ENCODE results near the gene CENPT.

The CENPT gene

DNA sequence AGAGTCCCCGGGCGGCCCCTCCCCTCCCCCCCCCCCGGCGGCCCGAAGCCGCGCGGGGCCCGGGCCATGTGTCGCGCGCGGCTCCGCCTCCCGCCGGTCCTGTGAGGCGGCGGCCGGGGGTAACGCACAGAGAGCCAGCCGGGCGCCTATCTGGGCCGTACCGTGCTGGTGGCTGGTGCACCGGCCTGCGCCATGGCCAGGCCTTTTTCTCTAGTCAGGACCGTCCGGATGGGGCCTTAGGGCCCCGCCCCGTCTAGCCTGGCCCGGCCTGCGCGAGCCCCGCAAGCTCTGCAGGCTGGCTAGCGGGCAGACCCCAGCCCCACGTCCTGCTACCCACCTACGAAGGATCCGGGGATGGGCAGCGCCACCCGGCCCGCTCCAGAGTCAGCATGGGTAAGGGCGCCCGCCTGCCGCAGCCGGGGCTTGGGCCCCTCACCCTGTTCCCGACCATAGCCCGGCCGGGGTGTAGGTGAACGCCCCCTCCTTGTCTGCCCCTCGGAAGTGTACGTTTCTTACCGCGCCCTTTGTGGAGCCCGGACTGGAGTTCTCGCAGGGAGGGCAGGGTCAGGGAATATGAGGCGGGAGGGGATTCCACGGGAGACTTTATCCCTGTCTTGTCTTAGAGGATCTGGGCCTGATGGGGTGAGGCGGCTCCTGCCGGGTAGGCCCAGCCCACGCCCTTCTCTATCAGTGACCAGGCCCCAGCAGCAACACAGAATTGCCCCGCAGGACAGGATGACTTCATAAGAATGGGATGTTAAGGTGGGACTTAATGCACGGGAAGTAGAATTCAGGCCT lies at the start of gene CENPT:
Gene CENPT (minus strand): TSS at position 630 of the 798 bp plus-strand sequence. CDS start 13,834 bp downstream, outside the sequence.
- Mint-ChIP-seq H3K4me1 (peaks cover 44% of the 10 kb centered on the region), H3K27ac (peak within 1 kb of the TSS; percentile 94), H3K4me3 (peak within 1 kb of the TSS; percentile 94), H3K27me3 (no peaks in the 10 kb centered on the region), H3K9me3 (no peaks in the 10 kb centered on the region), H3K36me3 (no peaks in the 10 kb centered on the region)

DNA sequence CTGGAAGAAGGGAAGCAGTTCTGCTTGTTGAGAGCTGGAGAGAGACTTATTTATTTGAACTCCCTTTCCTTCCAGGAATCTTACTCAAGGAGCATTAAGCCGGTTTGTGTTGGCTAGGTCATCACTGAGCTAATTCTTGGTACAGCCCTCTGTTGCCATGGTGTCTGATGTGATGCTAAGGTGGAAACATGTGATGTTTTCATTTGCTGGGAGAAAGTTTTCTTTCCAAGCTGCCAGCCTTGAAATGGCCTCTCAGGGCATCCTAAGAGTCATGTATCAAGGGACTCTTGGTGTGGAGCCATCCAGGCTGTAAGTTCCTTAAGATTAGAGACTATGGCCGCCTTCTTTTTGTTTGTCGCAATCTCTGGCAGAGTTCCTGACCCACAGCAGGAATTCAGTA lies 49.7 kb upstream of the CENPT start:
- Mint-ChIP-seq H3K4me3 (no peak overlapping the region), H3K27ac (no peak overlapping the region), H3K36me3 (no peaks in the 10 kb centered on the region), H3K4me1 (peaks cover 58% of the 10 kb centered on the region), H3K27me3 (no peaks in the 10 kb centered on the region), H3K9me3 (no peaks in the 10 kb centered on the region)

- H3K27me3 Mint-ChIP-seq: no peaks in the 10 kb centered on the region
- no peaks in the 10 kb centered on the region for H3K9me3 Mint-ChIP-seq
- H3K27ac Mint-ChIP-seq: peak overlapping the region; percentile 90
- peak overlapping the region; percentile 94 for H3K4me3 Mint-ChIP-seq
- H3K36me3 Mint-ChIP-seq: no peaks in the 10 kb centered on the region
- peaks cover 45% of the 10 kb centered on the region for H3K4me1 Mint-ChIP-seq
Observed at GRCh38 chr16:67893743-67894399, 46.4 kb upstream of the CENPT start.

GRCh38 chr16:67892899-67893742 lies 45.6 kb upstream of the CENPT start, which contains the start of gene PSKH1:
Gene PSKH1 (plus strand): TSS chr16:67893254. CDS start chr16:67908750, 15,496 bp downstream.
- Mint-ChIP-seq H3K27ac (peak within 1 kb of the TSS; percentile 90), H3K9me3 (no peaks in the 10 kb centered on the region), H3K36me3 (no peaks in the 10 kb centered on the region), H3K4me3 (peak within 1 kb of the TSS; percentile 95), H3K27me3 (no peaks in the 10 kb centered on the region), H3K4me1 (peaks cover 43% of the 10 kb centered on the region)

DNA sequence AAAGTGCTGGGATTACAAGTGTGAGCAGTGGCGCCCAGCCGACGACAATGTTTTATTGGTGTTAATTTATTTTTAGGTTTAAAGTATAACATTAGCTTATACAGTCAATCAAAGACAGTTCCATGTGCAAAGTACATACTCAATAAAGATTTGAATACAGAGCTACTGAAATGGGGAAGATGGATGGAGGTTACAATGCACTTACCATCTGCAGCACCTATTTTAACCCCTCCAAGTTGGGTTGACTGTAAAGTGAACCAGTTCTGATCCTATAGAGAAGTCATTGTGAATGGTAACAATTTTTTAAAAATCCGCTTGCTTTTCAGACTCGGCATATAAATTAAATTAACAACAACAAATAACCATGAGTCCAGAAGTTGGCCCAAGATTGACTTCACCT lies 44.9 kb upstream of the CENPT start:
- Mint-ChIP-seq H3K36me3 (no peaks in the 10 kb centered on the region), H3K4me1 (peaks cover 40% of the 10 kb centered on the region), H3K27ac (peak overlapping the region; percentile 90), H3K9me3 (no peaks in the 10 kb centered on the region), H3K27me3 (no peaks in the 10 kb centered on the region), H3K4me3 (peak overlapping the region; percentile 95)

DNA sequence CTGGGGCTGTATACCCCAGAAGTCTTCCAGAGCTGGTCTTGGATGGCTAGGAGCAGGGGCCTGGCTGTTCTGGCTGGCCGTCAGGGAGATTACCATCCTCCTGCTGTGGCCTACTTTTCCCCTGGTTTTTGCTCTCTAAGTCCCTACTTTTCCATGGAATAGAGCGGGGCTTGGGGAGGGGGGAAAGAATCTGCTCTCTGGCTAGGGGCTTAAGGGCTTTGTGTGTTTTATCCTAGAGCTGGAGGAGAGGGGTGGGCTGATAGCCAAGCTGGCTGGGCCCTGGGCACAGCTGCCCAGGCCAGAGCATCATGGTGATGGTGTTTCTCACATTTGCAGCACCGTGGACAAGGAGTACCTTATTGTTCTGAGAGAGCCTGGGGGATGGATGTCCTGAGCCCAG lies 40.8 kb upstream of the CENPT start:
- H3K27ac Mint-ChIP-seq: no peak overlapping the region
- no peaks in the 10 kb centered on the region for H3K9me3 Mint-ChIP-seq
- peaks cover 2% of the 10 kb centered on the region for H3K36me3 Mint-ChIP-seq
- H3K4me1 Mint-ChIP-seq: peaks cover 8% of the 10 kb centered on the region
- no peaks in the 10 kb centered on the region for H3K27me3 Mint-ChIP-seq
- H3K4me3 Mint-ChIP-seq: no peak overlapping the region

- no peak overlapping the region for H3K27ac Mint-ChIP-seq
- no peaks in the 10 kb centered on the region for H3K9me3 Mint-ChIP-seq
- peaks cover 2% of the 10 kb centered on the region for H3K36me3 Mint-ChIP-seq
- H3K4me3 Mint-ChIP-seq: no peak overlapping the region
- no peaks in the 10 kb centered on the region for H3K27me3 Mint-ChIP-seq
- no peaks in the 10 kb centered on the region for H3K4me1 Mint-ChIP-seq
Observed at GRCh38 chr16:67886387-67886786, 38.9 kb upstream of the CENPT start.

DNA sequence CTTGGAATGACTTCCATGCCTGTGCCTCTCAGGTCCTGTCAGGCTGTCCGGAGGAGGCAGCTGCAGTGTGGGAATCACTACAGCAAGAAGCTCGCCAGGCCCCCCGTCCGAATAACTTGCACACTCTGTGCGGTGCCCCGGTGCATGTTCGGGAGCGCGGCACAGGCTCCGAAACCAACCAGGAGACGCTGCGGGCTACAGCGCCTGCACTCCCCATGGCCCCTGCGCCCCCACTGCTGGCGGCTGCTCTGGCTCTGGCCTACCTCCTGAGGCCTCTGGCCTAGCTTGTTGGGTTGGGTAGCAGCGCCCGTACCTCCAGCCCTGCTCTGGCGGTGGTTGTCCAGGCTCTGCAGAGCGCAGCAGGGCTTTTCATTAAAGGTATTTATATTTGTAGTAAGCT lies 38.5 kb upstream of the CENPT start:
- Mint-ChIP-seq H3K27ac (no peak overlapping the region), H3K27me3 (no peaks in the 10 kb centered on the region), H3K9me3 (no peaks in the 10 kb centered on the region), H3K4me1 (no peaks in the 10 kb centered on the region), H3K4me3 (no peak overlapping the region), H3K36me3 (peaks cover 2% of the 10 kb centered on the region)

GRCh38 chr16:67885545-67885944 lies 38.1 kb upstream of the CENPT start:
- no peaks in the 10 kb centered on the region for H3K27me3 Mint-ChIP-seq
- H3K9me3 Mint-ChIP-seq: no peaks in the 10 kb centered on the region
- H3K27ac Mint-ChIP-seq: no peak overlapping the region
- H3K36me3 Mint-ChIP-seq: peaks cover 2% of the 10 kb centered on the region
- H3K4me1 Mint-ChIP-seq: no peaks in the 10 kb centered on the region
- H3K4me3 Mint-ChIP-seq: no peak overlapping the region

DNA sequence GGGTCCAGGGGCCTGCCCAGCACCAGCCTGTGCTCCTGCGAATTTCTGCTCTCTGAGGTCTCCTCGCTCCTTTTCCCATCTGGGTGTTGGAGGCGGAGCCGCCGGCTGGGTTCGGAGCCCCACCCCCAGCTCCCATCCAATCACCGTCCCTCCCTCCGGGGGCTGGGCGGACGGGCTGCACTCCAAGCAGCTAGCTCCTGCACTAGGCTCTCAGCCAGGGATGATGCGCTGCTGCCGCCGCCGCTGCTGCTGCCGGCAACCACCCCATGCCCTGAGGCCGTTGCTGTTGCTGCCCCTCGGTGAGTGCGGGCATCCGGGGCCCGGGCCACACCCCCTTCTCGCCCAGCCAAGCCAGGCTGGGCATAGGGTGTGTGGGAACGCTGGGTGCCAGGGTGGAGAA lies 37.2 kb upstream of the CENPT start, which contains the start of gene NRN1L:
Gene NRN1L (plus strand): TSS at position 202 of the 400 bp plus-strand sequence. CDS start 19 bp downstream, at position 221.
- Mint-ChIP-seq H3K4me3 (no peak within 1 kb of the TSS), H3K36me3 (peaks cover 2% of the 10 kb centered on the region), H3K27me3 (no peaks in the 10 kb centered on the region), H3K27ac (peak within 1 kb of the TSS; percentile 82), H3K4me1 (no peaks in the 10 kb centered on the region), H3K9me3 (no peaks in the 10 kb centered on the region)

DNA sequence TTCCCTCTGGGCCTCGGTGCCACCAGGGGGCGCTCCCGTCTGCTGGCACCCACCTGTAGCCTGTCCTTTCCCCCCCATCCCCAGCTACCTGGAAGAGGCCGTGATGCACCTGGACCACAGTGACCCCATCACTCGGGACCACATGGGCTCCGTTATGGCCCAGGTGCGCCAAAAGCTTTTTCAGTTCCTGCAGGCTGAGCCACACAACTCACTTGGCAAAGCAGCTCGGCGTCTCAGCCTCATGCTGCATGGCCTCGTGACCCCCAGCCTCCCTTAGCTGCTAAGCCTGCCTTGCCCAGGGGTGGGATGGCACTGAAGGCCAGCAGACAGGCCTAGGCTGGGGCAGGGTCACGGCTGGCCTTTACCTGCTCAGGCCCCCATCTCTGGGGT lies 36.4 kb upstream of the CENPT start:
- H3K4me3 Mint-ChIP-seq: no peak overlapping the region
- H3K36me3 Mint-ChIP-seq: peaks cover 2% of the 10 kb centered on the region
- no peaks in the 10 kb centered on the region for H3K27me3 Mint-ChIP-seq
- H3K9me3 Mint-ChIP-seq: no peaks in the 10 kb centered on the region
- H3K4me1 Mint-ChIP-seq: no peaks in the 10 kb centered on the region
- no peak overlapping the region for H3K27ac Mint-ChIP-seq

- Mint-ChIP-seq H3K27ac (no peak overlapping the region), H3K4me1 (no peaks in the 10 kb centered on the region), H3K27me3 (no peaks in the 10 kb centered on the region), H3K4me3 (no peak overlapping the region), H3K36me3 (peaks cover 4% of the 10 kb centered on the region), H3K9me3 (no peaks in the 10 kb centered on the region)
Observed at GRCh38 chr16:67883146-67883871, 35.8 kb upstream of the CENPT start.

GRCh38 chr16:67882374-67883145 lies 35.1 kb upstream of the CENPT start:
- Mint-ChIP-seq H3K36me3 (peaks cover 4% of the 10 kb centered on the region), H3K4me1 (no peaks in the 10 kb centered on the region)

DNA sequence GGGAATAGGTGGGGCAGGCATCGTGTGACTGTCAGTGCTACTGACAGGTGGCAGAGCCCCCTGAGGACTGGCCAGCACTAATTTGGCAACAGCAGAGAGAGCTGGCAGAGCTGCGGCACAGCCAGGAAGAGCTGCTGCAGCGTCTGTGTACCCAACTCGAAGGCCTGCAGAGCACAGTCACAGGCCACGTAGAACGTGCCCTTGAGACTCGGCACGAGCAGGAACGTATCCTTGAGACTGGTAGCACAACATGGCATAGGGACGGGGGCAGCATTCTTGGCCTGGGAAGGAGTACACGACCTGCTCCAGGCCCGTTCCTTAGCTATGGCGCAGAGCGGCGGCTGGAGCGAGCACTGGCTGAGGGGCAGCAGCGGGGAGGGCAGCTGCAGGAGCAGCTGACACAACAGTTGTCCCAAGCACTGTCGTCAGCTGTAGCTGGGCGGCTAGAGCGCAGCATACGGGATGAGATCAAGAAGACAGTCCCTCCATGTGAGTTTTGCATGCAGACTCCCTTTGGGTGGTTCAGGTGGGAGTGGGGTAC lies 34.2 kb upstream of the CENPT start:
- H3K27ac Mint-ChIP-seq: no peak overlapping the region

More at GRCh38 chr16:67882374-67883145, 35.1 kb upstream of the CENPT start:
- no peak overlapping the region for H3K4me3 Mint-ChIP-seq
- H3K27me3 Mint-ChIP-seq: no peaks in the 10 kb centered on the region
- no peak overlapping the region for H3K27ac Mint-ChIP-seq
- H3K9me3 Mint-ChIP-seq: no peaks in the 10 kb centered on the region

More for the DNA sequence above, 34.2 kb upstream of the CENPT start:
- H3K36me3 Mint-ChIP-seq: peaks cover 4% of the 10 kb centered on the region
- no peak overlapping the region for H3K4me3 Mint-ChIP-seq
- H3K4me1 Mint-ChIP-seq: no peaks in the 10 kb centered on the region
- H3K27me3 Mint-ChIP-seq: no peaks in the 10 kb centered on the region
- H3K9me3 Mint-ChIP-seq: no peaks in the 10 kb centered on the region
